HG03460 (cell line): ENCODE measurements around the gene MID1IP1.

Source experiments
- ATAC-seq: cut with Tn5 transposase; IDR thresholded peaks from one replicate; pipeline ENCODE4 v1.9.1; 2021; ENCODE audit not compliant: unreplicated experiment

MID1IP1 gene

DNA sequence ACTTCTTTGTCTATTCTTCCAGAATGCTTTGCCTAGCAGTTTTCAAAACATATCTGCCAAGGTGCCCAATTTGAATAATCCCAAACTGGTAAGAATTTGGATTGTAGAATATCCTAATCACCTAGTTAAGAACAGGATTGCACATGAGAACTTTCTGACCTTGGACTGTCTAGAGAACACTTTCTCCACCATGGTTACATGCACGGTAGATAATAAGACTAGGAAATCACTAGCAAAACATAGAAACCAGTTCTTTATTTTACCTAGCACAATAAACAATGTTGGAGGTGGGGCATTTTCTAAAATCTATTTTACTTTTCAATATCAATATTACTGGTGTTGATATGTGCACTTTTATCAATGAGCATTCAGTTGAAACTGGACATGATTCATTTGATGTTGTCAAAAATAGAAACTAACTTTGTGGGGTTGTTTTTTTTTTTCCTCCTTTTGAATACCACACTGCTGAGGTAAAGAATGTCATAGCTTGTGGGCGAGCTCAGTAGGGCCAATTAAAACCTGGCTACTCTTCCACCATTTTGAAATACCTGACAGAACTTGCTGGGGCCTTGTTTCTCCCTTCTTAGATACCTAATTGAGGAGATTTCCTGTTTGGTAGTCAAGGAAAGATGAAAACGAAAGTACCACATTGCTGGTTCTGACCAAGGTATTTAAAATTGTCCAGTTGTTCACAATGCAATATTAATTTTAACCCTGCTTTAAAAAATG is 10.4 kb downstream of the MID1IP1 start:
- ATAC-seq, result no peak

DNA sequence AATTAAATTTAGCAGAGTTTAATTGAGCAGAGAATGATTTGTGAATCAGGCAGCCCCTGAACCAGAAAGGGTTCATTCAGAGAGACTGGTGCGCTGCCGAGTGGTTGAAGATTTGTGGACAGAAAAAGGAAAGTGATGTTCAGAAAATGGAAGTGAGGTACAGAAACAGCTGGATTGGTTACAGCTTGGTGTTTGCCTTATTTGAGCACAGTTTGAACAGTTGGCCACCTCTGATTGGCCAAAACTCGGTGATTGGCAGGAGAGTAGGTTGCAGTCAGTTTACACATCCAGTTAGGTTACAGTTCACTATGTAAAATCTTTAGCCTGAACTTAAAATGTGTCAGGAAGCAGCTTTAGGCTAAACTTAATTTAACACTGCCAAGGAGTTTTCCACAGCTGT is 14.9 kb downstream of the MID1IP1 start:
- ATAC-seq, result no peak

DNA sequence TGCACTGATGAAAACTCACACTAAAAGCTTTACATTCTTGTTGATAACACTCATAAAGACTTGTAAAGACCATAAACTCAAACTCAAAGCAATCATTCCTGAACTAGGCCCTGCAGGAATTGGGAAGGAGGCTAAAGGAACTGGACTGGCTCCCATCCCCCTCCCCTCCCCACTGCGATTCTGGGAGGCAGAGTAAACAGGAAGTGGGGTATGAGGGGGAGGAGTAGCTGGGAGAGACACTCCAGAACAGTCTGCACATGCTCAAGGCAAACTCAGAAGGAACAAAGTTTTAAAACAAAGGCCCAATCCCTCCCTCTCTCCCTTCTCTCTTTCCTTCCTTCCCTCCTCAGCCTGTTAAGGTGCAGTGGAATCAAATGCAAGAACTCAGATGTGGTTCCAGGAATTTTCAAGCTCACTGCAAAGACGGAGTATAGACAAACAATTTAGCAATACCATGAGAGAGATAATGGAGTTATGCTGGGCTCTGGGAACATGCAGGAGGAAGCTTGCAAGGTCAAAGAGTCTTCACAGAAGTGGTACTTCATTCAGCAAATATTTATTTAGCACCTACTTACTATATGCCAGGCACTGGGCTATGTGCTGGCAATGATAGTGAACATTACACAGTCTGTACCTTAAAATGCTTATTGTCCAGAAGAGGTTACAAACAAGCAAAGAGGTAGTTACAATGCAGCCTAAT is 15.9 kb downstream of the MID1IP1 start:
- no peak for ATAC-seq

DNA sequence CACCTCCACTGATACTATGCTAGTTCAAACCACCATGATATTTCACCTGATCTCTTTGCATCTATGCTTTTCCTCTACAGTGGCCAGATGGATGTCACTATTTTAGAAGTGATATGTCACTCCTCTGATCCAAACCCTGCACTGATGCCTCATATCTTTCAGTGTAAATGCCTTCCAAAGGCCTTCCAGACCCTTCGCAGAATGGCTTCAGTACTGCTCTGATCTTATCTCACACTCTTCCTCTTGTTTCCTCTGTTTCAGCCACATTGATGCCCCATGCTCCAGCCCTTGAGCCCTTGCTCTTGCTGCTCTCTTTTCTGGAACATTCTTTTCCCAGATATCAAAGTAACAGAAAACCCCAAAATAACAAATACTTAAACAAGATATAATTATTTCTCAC is 17.9 kb downstream of the MID1IP1 start:
- ATAC-seq, result no peak

DNA sequence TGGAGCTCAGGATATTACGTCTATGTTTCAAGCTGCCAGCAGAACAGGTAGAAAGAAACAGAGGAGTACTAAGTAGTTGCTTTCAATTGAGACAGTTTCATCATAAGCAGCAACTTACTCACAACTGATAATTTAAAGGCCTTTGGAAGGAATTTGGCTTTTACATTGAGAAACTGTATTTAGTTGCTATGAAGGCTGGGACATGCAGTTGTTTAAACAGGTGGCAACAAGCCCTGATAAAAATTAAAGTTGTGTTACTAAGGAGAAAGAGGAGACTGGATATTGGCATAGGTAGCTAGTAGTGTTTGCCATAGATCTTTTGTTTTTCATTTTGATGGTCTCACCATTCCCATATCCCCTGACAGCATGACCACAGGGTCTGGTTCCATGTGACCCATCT is 18.4 kb downstream of the MID1IP1 start:
- no peak for ATAC-seq

DNA sequence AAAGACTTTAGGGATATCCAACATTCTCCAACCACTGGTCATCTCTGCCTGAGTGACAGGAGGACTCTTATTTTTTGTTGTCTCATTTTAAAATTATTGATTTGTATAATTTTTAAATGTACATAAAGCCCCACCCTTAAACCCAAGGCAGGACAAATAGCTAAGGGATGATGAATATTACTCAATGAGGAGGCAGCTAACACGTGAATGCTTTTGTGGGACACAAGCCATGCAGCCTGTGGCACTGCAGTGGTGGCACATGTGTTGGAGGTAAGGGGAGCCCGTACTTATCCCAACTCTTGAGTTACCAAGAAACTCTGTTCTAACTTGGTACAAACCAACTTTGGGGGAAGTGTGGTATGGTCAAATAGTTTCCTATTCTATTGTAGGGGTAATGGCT is 19.5 kb downstream of the MID1IP1 start:
- ATAC-seq, result no peak

DNA sequence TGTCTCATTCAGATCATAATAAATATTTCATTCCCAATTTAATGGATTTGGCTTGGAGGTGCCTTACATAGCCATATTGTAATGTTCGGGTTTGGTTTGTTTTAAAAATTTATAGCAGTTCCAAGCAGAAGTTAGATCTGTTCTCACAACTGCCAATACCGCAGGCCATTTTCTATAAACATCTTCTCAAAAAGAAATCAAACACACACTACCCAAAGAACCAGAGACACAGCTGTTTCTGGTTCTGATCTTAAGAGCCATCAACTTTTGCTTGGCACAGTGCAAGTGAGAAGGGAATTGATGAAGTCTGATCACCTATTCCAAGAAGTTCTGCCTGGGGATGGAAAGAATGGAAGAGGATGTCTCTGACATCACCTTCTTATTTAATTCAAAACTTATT is 22.9 kb downstream of the MID1IP1 start:
- no peak for ATAC-seq

DNA sequence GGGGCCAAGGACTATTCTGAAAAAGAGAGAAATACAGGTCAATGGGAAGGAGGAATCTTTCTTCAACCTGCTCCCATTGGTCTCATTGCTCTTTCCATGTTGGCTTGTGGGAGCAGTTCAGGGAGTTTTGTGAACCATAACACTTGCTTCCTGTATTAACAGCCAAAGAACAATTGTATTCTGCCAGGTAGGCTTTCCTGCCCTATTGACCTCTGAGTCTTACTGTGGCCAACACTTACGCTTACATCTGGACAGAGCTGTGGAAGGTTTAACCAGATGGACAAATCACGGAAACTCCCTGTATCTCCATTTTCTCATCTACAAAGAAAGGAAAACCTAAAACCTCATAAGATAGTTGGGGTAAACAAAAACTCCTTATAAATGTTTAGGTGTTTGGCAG is 30.7 kb downstream of the MID1IP1 start:
- ATAC-seq, result no peak

DNA sequence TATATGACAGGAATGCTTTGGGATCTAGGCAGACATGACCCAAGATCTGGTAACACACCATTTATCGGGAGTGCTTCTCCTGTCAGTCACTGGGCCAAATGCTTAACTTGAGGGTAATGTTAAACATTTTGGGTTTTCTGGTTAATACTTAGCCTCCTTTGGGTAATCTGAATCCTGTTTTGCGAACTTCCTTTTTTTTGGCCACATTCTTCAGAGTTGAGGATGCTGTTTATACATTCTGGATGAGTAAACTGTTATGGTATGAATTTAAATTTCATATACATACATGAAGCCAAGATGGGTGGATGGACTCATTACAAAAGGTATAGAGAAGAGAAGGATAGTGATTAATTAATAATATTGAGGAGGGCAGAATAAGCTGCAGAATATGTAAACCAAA is 36.1 kb downstream of the MID1IP1 start:
- no peak for ATAC-seq

DNA sequence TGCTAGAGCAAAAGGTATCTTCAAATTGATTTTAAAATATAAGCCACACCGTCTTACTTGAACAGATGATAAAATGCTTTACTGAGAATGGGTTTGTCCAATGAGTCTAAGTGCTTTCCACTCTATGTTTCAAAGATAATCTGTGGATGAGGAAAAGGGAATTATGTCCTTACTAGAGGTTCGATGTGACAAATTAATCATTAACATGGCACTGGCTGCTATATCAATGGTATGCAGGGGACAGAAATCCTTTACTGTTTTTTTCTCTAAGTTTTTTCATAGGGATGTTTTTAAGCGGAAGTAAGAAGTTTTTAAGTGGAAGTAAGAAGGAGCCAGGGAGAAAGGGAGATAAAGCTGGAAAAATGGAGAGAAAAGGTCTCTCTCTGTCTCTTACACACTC is 38.0 kb downstream of the MID1IP1 start:
- no peak for ATAC-seq

DNA sequence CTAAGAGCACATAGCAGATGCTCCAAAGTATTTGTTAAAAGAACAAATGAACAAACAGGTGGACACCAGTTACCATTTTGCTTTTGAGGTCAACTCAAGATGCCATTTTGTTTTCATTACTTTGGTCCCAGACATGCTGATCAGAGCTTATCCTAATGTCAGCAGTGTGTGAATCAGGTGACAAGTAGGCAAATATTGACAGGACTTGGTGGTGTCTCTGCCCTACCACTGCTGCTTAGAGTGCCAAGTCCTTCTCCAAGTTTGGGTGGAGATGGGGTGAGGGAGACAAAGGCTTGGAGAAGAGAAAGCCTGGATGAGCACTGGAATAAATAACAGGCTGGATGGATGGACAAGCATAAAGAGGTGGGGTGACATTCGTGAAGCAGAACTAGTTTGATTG is 38.7 kb downstream of the MID1IP1 start:
- no peak for ATAC-seq

DNA sequence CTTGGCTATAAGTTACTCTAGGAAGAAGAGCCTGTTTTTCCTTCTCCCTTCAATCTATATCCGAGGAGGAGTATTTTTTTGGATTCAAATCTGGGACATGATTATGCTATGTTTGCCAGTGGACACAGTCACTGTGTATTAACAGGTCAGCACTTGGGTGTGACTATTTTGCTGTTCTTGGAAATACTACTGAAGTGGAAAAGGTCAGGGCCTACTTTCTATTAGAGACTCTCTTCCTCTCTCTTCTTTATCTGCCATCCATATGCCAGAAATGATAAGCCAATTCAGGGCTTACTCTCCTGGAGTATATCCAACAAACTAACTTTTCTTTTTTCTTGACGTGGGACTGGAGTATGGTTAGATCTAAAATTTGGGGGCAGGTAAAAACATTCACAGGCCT is 40.5 kb downstream of the MID1IP1 start:
- ATAC-seq, result no peak

DNA sequence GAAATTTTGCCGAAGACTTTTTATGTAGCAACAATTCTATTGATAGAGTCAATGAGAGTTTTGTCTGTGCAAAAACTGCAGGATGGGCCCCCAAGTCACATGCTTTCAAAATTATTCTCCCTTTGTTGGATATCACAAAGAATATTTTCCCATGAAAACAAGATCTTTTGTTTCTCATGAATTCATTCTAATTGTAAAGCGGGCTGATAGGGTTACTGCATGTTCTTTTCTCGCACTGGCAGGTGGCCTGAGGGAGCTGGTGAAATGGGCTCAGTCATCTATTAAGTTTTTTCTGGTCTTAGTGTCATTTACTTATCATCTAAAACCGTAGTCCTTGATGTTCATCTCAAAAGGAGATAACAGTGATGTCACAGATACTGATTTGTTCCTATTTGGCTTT is 44.2 kb downstream of the MID1IP1 start:
- no peak for ATAC-seq

DNA sequence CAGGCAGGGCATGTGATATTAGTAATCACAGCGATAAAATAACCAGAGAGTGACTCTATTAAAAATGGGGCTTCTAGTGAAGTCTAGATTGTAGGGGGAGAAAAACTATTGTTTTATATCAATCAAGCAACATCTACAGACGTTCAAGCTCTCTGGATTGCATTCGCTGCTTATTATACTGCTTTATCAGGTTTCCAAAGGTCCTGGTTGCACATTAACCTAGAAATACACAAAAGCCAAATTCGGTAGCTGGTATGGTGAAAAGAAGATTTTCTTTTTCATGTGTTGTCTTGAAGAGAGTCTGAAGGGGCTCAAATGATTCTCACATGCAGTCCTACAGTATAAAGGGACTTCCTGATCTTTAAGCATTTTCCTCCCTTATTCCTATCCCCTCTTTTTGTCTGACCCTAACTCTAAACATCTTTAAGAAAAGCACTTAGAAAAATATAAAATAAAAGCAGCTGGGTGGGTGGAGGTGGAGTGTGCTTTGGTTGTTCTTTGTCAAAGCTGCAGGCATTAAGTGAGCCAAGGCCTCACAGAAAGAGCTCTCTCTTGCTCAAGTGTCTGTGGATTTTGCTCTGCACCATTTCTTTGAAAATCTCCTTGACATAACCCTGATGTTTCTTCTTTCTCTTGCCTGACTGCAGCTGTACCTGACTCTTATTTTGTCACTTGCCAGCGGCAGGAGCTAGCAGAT is 46.1 kb downstream of the MID1IP1 start:
- ATAC-seq, result no peak

DNA sequence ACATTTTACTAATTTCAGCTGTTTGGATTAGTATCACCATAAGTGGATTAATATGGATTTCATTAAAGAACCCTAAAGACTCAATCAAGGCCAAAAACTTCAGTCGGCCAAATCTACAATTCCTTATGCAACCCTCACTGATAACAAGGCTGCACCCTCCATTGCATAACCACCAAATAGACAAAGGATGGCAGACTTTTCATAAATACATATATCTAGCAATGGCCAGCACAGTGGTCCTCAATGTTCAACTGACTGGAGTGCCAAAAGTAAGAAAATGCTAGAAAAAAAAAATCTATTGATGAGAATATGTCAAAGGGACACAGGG is 46.6 kb downstream of the MID1IP1 start:
- no peak for ATAC-seq

DNA sequence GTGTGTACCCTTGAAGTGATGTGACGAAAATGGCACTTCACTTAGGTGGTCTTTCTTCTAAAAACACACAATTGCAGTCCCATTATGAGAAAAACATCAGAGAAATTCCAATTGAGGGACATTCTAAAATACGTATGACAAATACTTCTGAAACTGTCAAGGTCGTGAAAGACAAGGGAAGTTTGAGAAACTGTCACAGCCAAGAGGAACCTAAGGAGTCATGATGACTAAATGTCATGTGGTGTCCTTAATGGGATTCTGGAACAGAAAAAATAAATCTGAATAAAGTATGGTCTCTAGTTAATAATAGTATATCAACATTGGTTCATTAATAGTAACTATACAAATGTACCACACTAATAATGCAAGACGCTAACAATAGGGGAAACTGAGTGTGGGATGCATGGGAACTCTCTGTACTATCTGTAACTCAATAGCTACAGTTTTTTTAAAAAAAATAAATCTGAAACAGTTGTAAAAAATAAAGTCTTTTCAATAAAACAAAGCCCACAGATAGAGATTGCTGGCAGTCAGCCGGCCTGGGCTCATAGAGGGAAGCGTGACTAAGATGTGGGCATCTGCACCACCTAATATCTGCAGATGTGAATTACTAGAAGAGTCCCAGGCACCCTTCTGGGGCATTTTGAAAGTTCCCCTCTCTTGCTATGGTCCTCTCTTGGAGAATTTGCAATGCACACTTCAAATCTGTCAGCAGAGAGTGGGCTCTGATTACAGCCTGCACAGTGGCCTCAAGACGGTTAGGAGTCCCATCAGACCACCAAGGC is 47.6 kb downstream of the MID1IP1 start:
- ATAC-seq, result no peak

DNA sequence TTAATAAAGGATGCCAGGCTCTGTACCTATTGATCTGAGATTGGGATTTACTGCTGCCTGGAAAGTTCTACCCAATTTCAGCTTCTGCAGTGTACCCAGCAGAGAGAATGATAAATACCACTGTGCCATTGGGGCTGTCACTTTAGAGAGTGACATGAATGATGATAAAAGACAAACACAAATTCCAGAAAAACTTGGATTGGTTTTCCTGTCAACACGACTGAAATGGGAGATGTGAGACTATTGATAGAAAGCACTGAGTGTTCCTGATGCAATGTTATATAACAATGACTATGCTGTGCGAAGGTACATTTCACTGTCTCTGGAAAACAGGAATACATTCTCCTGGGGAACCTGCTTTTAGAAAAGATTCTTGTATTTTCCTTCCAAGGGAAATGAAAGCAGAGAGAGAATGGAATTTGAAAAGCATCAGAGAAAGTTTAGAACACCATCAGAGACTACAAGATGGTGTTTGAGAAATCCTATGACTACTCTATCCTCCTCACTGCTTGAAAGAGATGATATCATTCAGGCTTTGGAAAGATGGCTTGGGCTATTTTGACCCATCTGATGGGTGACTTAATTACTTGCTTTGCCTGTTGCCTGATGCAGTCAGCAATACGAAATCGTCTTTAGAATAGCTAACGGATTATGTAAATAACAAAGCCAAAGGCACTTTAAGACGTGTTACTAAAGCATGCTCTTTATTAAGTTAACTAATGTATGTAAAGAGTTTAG is 49.7 kb downstream of the MID1IP1 start:
- ATAC-seq, result no peak

DNA sequence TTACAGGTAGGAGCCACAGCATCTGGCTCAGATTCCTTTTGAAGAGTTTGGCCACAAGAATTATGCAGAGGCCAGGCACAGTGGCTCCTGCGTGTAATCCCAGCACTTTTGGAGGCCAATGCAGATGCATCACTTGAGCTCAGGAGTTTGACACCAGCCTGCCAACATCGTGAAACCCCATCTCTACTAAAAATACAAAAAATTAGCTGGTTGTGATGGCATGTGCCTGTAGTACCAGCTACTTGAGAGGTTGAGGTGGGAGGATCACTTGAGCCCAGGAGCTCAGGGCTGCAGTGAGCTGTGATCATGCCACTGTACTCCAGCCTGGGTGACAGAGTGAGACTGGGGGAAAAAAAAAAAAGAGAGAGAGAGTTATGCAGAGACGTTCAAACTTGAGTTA is 53.0 kb downstream of the MID1IP1 start:
- ATAC-seq, result no peak
